ENCODE measurements around the gene NLRC5.
"Not testable (repeated sequence)": the region's sequence is repeated elsewhere in the genome, so short reads cannot be mapped to it uniquely, and the experiment has no call there.

The NLRC5 gene

GRCh38 chr16:57044931-57045693, 55.8 kb downstream of the NLRC5 start:
- DNase-seq (ENCODE audit: low read depth in 2 of 3, low spot score in 2 of 3) = no peak

GRCh38 chr16:57045694-57046381, 56.5 kb downstream of the NLRC5 start:
- DNase-seq (ENCODE audit: low read depth in 2 of 3, low spot score in 2 of 3) = no peak

GRCh38 chr16:57048095-57048494, 58.7 kb downstream of the NLRC5 start:
- DNase-seq (ENCODE audit: low read depth in 2 of 3, low spot score in 2 of 3) = no peak

- no peak for DNase-seq (ENCODE audit: low read depth in 2 of 3, low spot score in 2 of 3)
Observed at GRCh38 chr16:57049678-57050077, 60.3 kb downstream of the NLRC5 start.

- no peak for DNase-seq (ENCODE audit: low read depth in 2 of 3, low spot score in 2 of 3)
Observed at GRCh38 chr16:57051696-57052228, 62.4 kb downstream of the NLRC5 start.

- DNase-seq (ENCODE audit: low read depth in 2 of 3, low spot score in 2 of 3) = no peak
Observed at GRCh38 chr16:57053206-57053605, 63.8 kb downstream of the NLRC5 start.

- no peak for DNase-seq (ENCODE audit: low read depth in 2 of 3, low spot score in 2 of 3)
Observed at GRCh38 chr16:57054338-57054737, 65.0 kb downstream of the NLRC5 start.

- DNase-seq (ENCODE audit: low read depth in 2 of 3, low spot score in 2 of 3) = no peak
Observed at GRCh38 chr16:57054771-57055170, 65.4 kb downstream of the NLRC5 start.

GRCh38 chr16:57055671-57056070, 66.3 kb downstream of the NLRC5 start:
- DNase-seq (ENCODE audit: low read depth in 2 of 3, low spot score in 2 of 3) = no peak

GRCh38 chr16:57058291-57058861, 69.0 kb downstream of the NLRC5 start:
- DNase-seq (ENCODE audit: low read depth in 2 of 3, low spot score in 2 of 3) = no peak

GRCh38 chr16:57060323-57061083, 71.1 kb downstream of the NLRC5 start:
- DNase-seq (ENCODE audit: low read depth in 2 of 3, low spot score in 2 of 3) = no peak

- no peak for DNase-seq (ENCODE audit: low read depth in 2 of 3, low spot score in 2 of 3)
Observed at GRCh38 chr16:57061084-57061905, 71.9 kb downstream of the NLRC5 start.

- DNase-seq (ENCODE audit: low read depth in 2 of 3, low spot score in 2 of 3) = no peak
Observed at GRCh38 chr16:57062329-57062728, 73.0 kb downstream of the NLRC5 start.

- not testable (repeated sequence) for DNase-seq (ENCODE audit: low read depth in 2 of 3, low spot score in 2 of 3)
Observed at GRCh38 chr16:57063189-57063588, 73.8 kb downstream of the NLRC5 start.

GRCh38 chr16:57064995-57065394, 75.6 kb downstream of the NLRC5 start:
- DNase-seq (ENCODE audit: low read depth in 2 of 3, low spot score in 2 of 3) = no peak

GRCh38 chr16:57066625-57067024, 77.3 kb downstream of the NLRC5 start:
- DNase-seq (ENCODE audit: low read depth in 2 of 3, low spot score in 2 of 3) = no peak

GRCh38 chr16:57067347-57067746, 78.0 kb downstream of the NLRC5 start:
- DNase-seq (ENCODE audit: low read depth in 2 of 3, low spot score in 2 of 3) = no peak

- no peak for DNase-seq (ENCODE audit: low read depth in 2 of 3, low spot score in 2 of 3)
Observed at GRCh38 chr16:57069053-57069452, 79.7 kb downstream of the NLRC5 start.

- no peak for DNase-seq (ENCODE audit: low read depth in 2 of 3, low spot score in 2 of 3)
Observed at GRCh38 chr16:57069635-57070370, 80.4 kb downstream of the NLRC5 start.

- no peak for DNase-seq (ENCODE audit: low read depth in 2 of 3, low spot score in 2 of 3)
Observed at GRCh38 chr16:57070424-57070823, 81.1 kb downstream of the NLRC5 start.
